Effector memory CD8-positive, alpha-beta T cell (primary cell): Measurements from ENCODE around the gene DNAH9.

Source experiments
- ATAC-seq: fragments of 150-1000 bp; cut with Tn5 transposase; replicated peaks from 2 replicates; pipeline ENCODE4 v1.10.0; 2021; ENCODE audit warnings: mild to moderate bottlenecking, moderate library complexity
- DNase-seq, 3 experiments: peaks; one replicate each; pipeline ENCODE4 v3.0.0; 2021
- H3K27ac Mint-ChIP-seq, 2 donors: one replicate each; pipeline ENCODE4 v1.8.0; 2022; ENCODE audit warnings: mild to moderate bottlenecking in 2 of 2, mixed read lengths in 2 of 2, moderate library complexity in 2 of 2
- H3K27me3 Mint-ChIP-seq, 2 donors: one replicate each; pipeline ENCODE4 v1.8.0; 2022; ENCODE audit warnings: mixed read lengths in 2 of 2
- H3K36me3 Mint-ChIP-seq: one replicate; pipeline ENCODE4 v1.8.0; 2022; ENCODE audit warnings: mild to moderate bottlenecking, moderate library complexity, mixed read lengths; ENCODE audit not compliant: insufficient read depth
- H3K4me1 Mint-ChIP-seq, 2 donors: one replicate each; pipeline ENCODE4 v1.8.0; 2022; ENCODE audit warnings: low read depth in 2 of 2, mixed read lengths in 2 of 2
- H3K4me3 Mint-ChIP-seq, 2 donors: one replicate each; pipeline ENCODE4 v1.8.0; 2022; ENCODE audit warnings: mild to moderate bottlenecking in 2 of 2, mixed read lengths in 2 of 2, moderate library complexity in 2 of 2
- H3K9me3 Mint-ChIP-seq, 2 donors: one replicate each; pipeline ENCODE4 v1.8.0; 2022; ENCODE audit warnings: mixed read lengths in 2 of 2

DNAH9 gene

DNA sequence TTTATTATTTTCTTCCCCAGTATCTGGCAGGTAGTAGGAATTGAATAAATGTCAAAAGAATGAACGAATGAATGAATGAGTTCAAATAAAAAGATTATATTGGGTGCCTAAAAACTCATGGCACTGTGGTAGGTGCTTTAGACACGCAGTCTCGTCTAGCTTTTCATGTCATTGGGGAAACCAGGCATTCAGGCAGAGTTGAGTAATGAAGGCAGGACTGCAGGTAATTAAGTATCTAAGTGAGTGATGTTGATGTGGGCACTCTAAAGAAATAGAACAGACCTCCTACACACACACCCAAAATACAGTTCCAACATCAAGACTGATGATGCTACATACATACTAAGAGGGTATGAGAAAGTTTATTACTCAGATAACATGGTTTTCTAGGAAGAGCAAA, 302.4 kb downstream of the DNAH9 start:
- Mint-ChIP-seq H3K27me3 (peaks cover 17 to 21% of the 10 kb centered on the region in 2 donors), H3K9me3 (peaks cover 0 to 1% of the 10 kb centered on the region in 2 donors), H3K4me1 (no peaks in the 10 kb centered on the region), H3K27ac (no peak overlapping the region), H3K36me3 (no peaks in the 10 kb centered on the region), H3K4me3 (no peak overlapping the region)
- ATAC-seq (no peak), DNase-seq (no peak)

- Mint-ChIP-seq H3K4me1 (no peaks in the 10 kb centered on the region), H3K27ac (no peak overlapping the region), H3K4me3 (no peak overlapping the region), H3K27me3 (peaks cover 17 to 21% of the 10 kb centered on the region in 2 donors), H3K36me3 (no peaks in the 10 kb centered on the region), H3K9me3 (peaks cover 0 to 1% of the 10 kb centered on the region in 2 donors)
- DNase-seq = no peak
- ATAC-seq = no peak
These were observed 303.7 kb downstream of the DNAH9 start for GRCh38 chr17:11901931-11902330.

DNA sequence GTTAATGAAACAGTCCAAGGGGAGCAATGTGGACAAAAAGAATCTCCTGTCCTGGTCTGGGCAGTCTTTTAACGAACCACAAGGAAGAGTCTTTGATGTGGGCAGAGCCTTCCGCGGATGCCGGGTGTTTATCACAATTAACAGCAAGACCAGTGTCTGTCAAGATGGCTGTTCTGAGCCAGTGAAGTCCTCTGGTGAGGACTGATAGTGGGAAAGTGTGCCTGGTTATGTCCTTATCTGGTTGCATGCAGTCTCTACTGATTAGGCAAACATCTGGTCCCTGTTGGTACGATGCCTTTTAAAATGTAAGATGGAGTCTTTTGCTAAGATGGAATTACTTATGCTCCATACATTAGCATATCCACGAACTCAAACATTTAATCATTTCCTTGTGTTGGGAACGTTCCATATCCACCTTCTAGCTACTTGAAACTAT, 310.5 kb downstream of the DNAH9 start:
- no peak overlapping the region for H3K4me3 Mint-ChIP-seq
- no peaks in the 10 kb centered on the region for H3K27me3 Mint-ChIP-seq
- ATAC-seq (no peak), DNase-seq (no peak)
- H3K4me1 Mint-ChIP-seq = no peaks in the 10 kb centered on the region
- H3K36me3 Mint-ChIP-seq = peaks cover 3% of the 10 kb centered on the region
- peaks cover 2 to 8% of the 10 kb centered on the region in 2 donors for H3K9me3 Mint-ChIP-seq
- H3K27ac Mint-ChIP-seq = no peak overlapping the region

DNA sequence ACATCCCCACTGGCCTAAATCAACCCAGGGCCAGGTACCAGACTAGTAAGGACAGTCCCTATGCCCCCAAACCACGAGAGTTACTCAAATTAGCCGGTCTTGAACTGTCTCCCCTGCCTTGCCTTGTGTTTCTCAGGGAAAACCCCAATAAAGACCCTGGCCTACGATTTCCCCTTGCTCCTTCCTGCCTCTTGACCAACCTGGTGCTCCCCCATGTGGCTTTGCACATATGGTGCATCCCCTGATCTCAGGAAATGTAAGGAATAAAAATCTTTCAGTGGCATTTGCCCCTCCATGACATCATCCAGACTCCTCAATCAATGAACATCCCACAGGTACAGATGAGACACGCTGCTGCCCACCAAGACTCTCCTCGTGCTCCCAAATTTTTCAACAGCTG, 311.1 kb downstream of the DNAH9 start:
- Mint-ChIP-seq H3K9me3 (peaks cover 2 to 8% of the 10 kb centered on the region in 2 donors), H3K27me3 (no peaks in the 10 kb centered on the region), H3K27ac (no peak overlapping the region), H3K4me1 (no peaks in the 10 kb centered on the region), H3K4me3 (no peak overlapping the region), H3K36me3 (peaks cover 3% of the 10 kb centered on the region)
- no peak for ATAC-seq
- no peak for DNase-seq

GRCh38 chr17:11916091-11916490, 317.8 kb downstream of the DNAH9 start:
- no peaks in the 10 kb centered on the region for H3K4me1 Mint-ChIP-seq
- peaks cover 25 to 36% of the 10 kb centered on the region in 2 donors for H3K27me3 Mint-ChIP-seq
- H3K9me3 Mint-ChIP-seq = peaks cover 6 to 20% of the 10 kb centered on the region in 2 donors
- H3K4me3 Mint-ChIP-seq = no peak overlapping the region
- H3K27ac Mint-ChIP-seq = no peak overlapping the region
- no peak for DNase-seq
- H3K36me3 Mint-ChIP-seq = peaks cover 3% of the 10 kb centered on the region
- no peak for ATAC-seq

DNA sequence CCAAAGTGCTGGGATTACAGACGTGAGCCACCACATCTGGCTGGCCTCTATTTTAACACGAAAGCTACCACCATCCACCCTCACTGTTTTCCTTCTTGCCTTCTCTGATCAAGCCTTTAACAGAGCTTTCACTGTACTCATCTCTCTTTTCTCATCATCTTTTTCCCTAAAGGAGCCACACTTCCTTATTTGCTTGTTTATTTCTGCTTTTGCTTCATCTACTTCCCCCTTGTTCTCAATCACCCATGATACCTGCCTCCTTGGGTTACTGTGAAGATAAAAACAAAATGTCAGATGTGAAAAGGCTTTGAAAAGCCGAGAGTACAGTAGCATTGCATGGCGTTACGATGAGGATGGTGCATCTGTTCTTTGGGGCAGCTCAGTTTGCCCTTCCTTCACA, 319.1 kb downstream of the DNAH9 start:
- H3K36me3 Mint-ChIP-seq = no peaks in the 10 kb centered on the region
- ATAC-seq (no peak), DNase-seq (no peak)
- no peaks in the 10 kb centered on the region for H3K4me1 Mint-ChIP-seq
- H3K4me3 Mint-ChIP-seq = no peak overlapping the region
- H3K27me3 Mint-ChIP-seq = peaks cover 25 to 36% of the 10 kb centered on the region in 2 donors
- H3K27ac Mint-ChIP-seq = no peak overlapping the region
- peaks cover 4 to 12% of the 10 kb centered on the region in 2 donors for H3K9me3 Mint-ChIP-seq

GRCh38 chr17:11921296-11921695, 323.0 kb downstream of the DNAH9 start:
- Mint-ChIP-seq H3K9me3 (peaks cover 4 to 12% of the 10 kb centered on the region in 2 donors), H3K27ac (no peak overlapping the region), H3K4me1 (no peaks in the 10 kb centered on the region), H3K4me3 (no peak overlapping the region), H3K27me3 (peaks cover 19 to 39% of the 10 kb centered on the region in 2 donors), H3K36me3 (no peaks in the 10 kb centered on the region)
- DNase-seq = no peak
- ATAC-seq = no peak

GRCh38 chr17:11922638-11923037, 324.4 kb downstream of the DNAH9 start:
- Mint-ChIP-seq H3K27ac (no peak overlapping the region), H3K36me3 (no peaks in the 10 kb centered on the region), H3K4me1 (no peaks in the 10 kb centered on the region), H3K27me3 (peaks cover 6 to 31% of the 10 kb centered on the region in 2 donors), H3K9me3 (peaks cover 4 to 6% of the 10 kb centered on the region in 2 donors), H3K4me3 (no peak overlapping the region)
- DNase-seq (no peak), ATAC-seq (no peak)

DNA sequence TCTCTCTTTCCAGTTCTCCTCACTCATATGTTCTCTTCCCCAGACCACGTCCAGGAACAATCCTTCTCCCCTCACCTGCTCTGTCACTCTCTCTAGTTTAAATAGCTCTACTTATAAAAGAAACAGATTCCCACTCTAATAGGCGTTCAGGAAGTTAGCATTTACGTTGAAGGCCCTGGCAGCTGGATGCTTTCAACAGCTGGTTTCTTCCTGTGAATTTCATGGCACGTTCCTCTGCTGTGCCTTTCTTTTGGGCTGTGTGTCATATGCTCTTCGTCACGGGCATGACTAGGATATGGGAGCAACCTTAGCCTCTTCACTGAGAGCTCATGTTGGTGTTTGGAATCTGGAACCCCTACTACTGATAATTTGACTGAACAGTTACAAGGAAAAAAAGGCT, 325.8 kb downstream of the DNAH9 start:
- peaks cover 0 to 2% of the 10 kb centered on the region in 2 donors for H3K9me3 Mint-ChIP-seq
- no peaks in the 10 kb centered on the region for H3K4me1 Mint-ChIP-seq
- H3K27ac Mint-ChIP-seq = no peak overlapping the region
- no peak overlapping the region for H3K4me3 Mint-ChIP-seq
- DNase-seq (no peak), ATAC-seq (no peak)
- H3K36me3 Mint-ChIP-seq = no peaks in the 10 kb centered on the region
- H3K27me3 Mint-ChIP-seq = peaks cover 0 to 20% of the 10 kb centered on the region in 2 donors

GRCh38 chr17:11925262-11926021, 327.2 kb downstream of the DNAH9 start:
- DNase-seq = no peak
- Mint-ChIP-seq H3K9me3 (no peaks in the 10 kb centered on the region), H3K4me1 (no peaks in the 10 kb centered on the region), H3K27ac (no peak overlapping the region), H3K27me3 (peaks cover 9 to 14% of the 10 kb centered on the region in 2 donors), H3K36me3 (peaks cover 3% of the 10 kb centered on the region), H3K4me3 (no peak overlapping the region)
- no peak for ATAC-seq

- ATAC-seq = no peak
- H3K4me3 Mint-ChIP-seq = no peak overlapping the region
- no peak for DNase-seq
- H3K36me3 Mint-ChIP-seq = peaks cover 3% of the 10 kb centered on the region
- H3K27me3 Mint-ChIP-seq = peaks cover 9 to 14% of the 10 kb centered on the region in 2 donors
- no peaks in the 10 kb centered on the region for H3K9me3 Mint-ChIP-seq
- H3K27ac Mint-ChIP-seq = no peak overlapping the region
- no peaks in the 10 kb centered on the region for H3K4me1 Mint-ChIP-seq
These were observed 330.2 kb downstream of the DNAH9 start for GRCh38 chr17:11928436-11928835.

GRCh38 chr17:11932337-11932898, 334.1 kb downstream of the DNAH9 start:
- DNase-seq (no peak), ATAC-seq (no peak)
- no peak overlapping the region for H3K4me3 Mint-ChIP-seq
- no peak overlapping the region for H3K27ac Mint-ChIP-seq
- no peaks in the 10 kb centered on the region for H3K9me3 Mint-ChIP-seq
- peaks cover 7 to 27% of the 10 kb centered on the region in 2 donors for H3K27me3 Mint-ChIP-seq
- peaks cover 3% of the 10 kb centered on the region for H3K36me3 Mint-ChIP-seq
- H3K4me1 Mint-ChIP-seq = no peaks in the 10 kb centered on the region

GRCh38 chr17:11935734-11936406, 337.6 kb downstream of the DNAH9 start:
- no peak for ATAC-seq
- no peaks in the 10 kb centered on the region for H3K9me3 Mint-ChIP-seq
- H3K4me3 Mint-ChIP-seq = no peak overlapping the region
- no peak for DNase-seq
- no peaks in the 10 kb centered on the region for H3K36me3 Mint-ChIP-seq
- peaks cover 12 to 34% of the 10 kb centered on the region in 2 donors for H3K27me3 Mint-ChIP-seq
- no peaks in the 10 kb centered on the region for H3K4me1 Mint-ChIP-seq
- no peak overlapping the region for H3K27ac Mint-ChIP-seq

GRCh38 chr17:11940904-11941303, 342.6 kb downstream of the DNAH9 start:
- no peak for ATAC-seq
- no peak for DNase-seq
- Mint-ChIP-seq H3K4me3 (no peak overlapping the region), H3K27me3 (peaks cover 23 to 41% of the 10 kb centered on the region in 2 donors), H3K27ac (no peak overlapping the region), H3K4me1 (no peaks in the 10 kb centered on the region), H3K9me3 (no peaks in the 10 kb centered on the region), H3K36me3 (no peaks in the 10 kb centered on the region)
